Activated naive CD8-positive, alpha-beta T cell treated with anti-CD3 and anti-CD28 coated beads, Interleukin-2, amount 50 U/mL, for 24 hours (primary cell): ENCODE data around the gene PCDHB15.
"Not testable (repeated sequence)": the region's sequence is repeated elsewhere in the genome, so short reads cannot be mapped to it uniquely, and the experiment has no call there.

Experiments used
- ATAC-seq: fragments of 150-1000 bp; cut with Tn5 transposase; one replicate; pipeline ENCODE4 v1.10.0; 2021
- DNase-seq: peaks from one replicate; pipeline ENCODE4 v3.0.0; 2021
- H3K27ac Mint-ChIP-seq: one replicate; pipeline ENCODE4 v1.8.0; 2021; ENCODE audit warnings: mild to moderate bottlenecking, mixed read lengths
- H3K27me3 Mint-ChIP-seq: one replicate; pipeline ENCODE4 v1.8.0; 2021; ENCODE audit warnings: mixed read lengths
- H3K36me3 Mint-ChIP-seq: one replicate; pipeline ENCODE4 v1.8.0; 2021; ENCODE audit warnings: low read depth, mixed read lengths
- H3K4me1 Mint-ChIP-seq: one replicate; pipeline ENCODE4 v1.8.0; 2021; ENCODE audit warnings: mixed read lengths
- H3K4me3 Mint-ChIP-seq: one replicate; pipeline ENCODE4 v1.8.0; 2021; ENCODE audit warnings: mild to moderate bottlenecking, moderate library complexity, mixed read lengths
- H3K9me3 Mint-ChIP-seq: one replicate; pipeline ENCODE4 v1.8.0; 2021; ENCODE audit warnings: mixed read lengths

PCDHB15 gene

DNA sequence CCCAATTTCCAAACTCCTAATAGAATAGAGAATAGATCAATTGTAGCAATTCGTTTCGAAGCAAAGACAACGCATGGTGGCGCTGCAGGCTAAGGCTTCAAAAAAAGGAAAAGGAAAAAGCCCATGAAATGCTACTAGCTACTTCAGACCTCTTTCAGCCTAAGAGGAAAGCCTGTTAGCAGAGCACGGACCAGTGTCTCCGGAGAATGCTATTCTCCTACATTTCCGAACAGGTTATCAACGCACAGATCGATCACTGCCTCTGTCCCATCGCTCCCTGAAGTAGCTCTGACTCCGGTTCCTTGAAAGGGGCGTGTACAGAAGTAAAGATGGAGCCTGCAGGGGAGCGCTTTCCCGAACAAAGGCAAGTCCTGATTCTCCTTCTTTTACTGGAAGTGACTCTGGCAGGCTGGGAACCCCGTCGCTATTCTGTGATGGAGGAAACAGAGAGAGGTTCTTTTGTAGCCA, at the start of gene PCDHB15:
Gene PCDHB15, plus strand, starts transcription at position 146 of the 468 bp plus-strand sequence. Its CDS starts 184 bp downstream, at position 330.
- no peak within 1 kb of the TSS for H3K27ac Mint-ChIP-seq
- peaks cover 70% of the 10 kb centered on the region for H3K9me3 Mint-ChIP-seq
- DNase-seq = no peak
- peaks cover 29% of the 10 kb centered on the region for H3K36me3 Mint-ChIP-seq
- H3K4me1 Mint-ChIP-seq = no peaks in the 10 kb centered on the region
- no peak for ATAC-seq
- H3K4me3 Mint-ChIP-seq = no peak within 1 kb of the TSS
- H3K27me3 Mint-ChIP-seq = peaks cover 46% of the 10 kb centered on the region

DNA sequence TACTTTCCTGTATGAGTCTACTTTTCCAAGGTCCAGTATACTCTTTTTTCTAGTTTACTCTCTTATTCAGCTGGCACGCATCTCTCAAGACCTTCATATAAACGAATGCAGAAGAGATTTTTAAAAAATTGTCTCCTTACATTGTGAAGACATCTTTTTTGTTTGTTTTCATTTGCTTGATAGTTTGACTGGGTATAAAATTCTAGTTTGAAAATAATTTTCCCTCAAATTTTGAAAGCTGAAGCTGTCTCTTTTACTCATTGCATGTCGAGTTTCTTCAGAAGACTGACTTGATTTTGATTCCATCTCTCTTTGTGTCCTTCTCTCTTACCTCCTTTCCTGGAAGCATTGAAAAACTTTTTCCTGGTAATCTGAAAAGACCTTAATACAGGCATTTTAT, 48.8 kb upstream of the PCDHB15 start:
- Mint-ChIP-seq H3K27ac (no peak overlapping the region), H3K4me3 (no peak overlapping the region), H3K36me3 (peaks cover 21% of the 10 kb centered on the region), H3K4me1 (no peaks in the 10 kb centered on the region), H3K27me3 (peaks cover 46% of the 10 kb centered on the region), H3K9me3 (peaks cover 51% of the 10 kb centered on the region)
- ATAC-seq (no peak), DNase-seq (no peak)

GRCh38 chr5:141199359-141200235, 45.6 kb upstream of the PCDHB15 start, which contains the start of gene PCDHB11:
Gene PCDHB11 (plus strand): TSS chr5:141199627. CDS start chr5:141199775, 148 bp downstream.
- H3K4me1 Mint-ChIP-seq = no peaks in the 10 kb centered on the region
- H3K4me3 Mint-ChIP-seq = no peak within 1 kb of the TSS
- H3K27me3 Mint-ChIP-seq = peaks cover 38% of the 10 kb centered on the region
- no peak within 1 kb of the TSS for H3K27ac Mint-ChIP-seq
- DNase-seq = no peak
- H3K9me3 Mint-ChIP-seq = peaks cover 43% of the 10 kb centered on the region
- no peak for ATAC-seq
- peaks cover 16% of the 10 kb centered on the region for H3K36me3 Mint-ChIP-seq

DNA sequence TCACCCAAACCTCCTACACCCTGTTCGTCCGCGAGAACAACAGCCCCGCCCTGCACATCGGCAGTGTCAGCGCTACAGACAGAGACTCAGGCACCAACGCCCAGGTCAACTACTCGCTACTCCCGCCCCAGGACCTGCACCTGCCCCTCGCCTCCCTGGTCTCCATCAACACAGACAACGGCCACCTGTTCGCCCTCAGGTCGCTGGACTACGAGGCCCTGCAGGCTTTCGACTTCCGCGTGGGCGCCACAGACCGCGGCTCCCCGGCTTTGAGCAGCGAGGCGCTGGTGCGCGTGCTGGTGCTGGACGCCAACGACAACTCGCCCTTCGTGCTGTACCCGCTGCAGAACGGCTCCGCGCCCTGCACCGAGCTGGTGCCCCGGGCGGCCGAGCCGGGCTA, 44.1 kb upstream of the PCDHB15 start:
- H3K4me1 Mint-ChIP-seq, ATAC-seq, H3K27ac Mint-ChIP-seq, H3K4me3 Mint-ChIP-seq, DNase-seq: not testable (repeated sequence)
- Mint-ChIP-seq H3K9me3 (peaks cover 37% of the 10 kb centered on the region), H3K27me3 (peaks cover 43% of the 10 kb centered on the region), H3K36me3 (peaks cover 13% of the 10 kb centered on the region)

DNA sequence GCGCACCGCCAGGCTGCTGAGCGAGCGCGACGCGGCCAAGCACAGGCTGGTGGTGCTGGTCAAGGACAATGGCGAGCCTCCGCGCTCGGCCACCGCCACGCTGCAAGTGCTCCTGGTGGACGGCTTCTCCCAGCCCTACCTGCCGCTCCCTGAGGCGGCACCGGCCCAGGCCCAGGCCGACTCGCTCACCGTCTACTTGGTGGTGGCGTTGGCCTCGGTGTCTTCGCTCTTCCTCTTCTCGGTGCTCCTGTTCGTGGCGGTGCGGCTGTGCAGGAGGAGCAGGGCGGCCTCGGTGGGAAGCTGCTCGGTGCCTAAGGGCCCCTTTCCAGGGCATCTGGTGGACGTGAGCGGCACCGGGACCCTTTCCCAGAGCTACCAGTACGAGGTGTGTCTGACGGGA, 43.5 kb upstream of the PCDHB15 start:
- not testable (repeated sequence) for DNase-seq, H3K4me3 Mint-ChIP-seq, H3K4me1 Mint-ChIP-seq, ATAC-seq, H3K27ac Mint-ChIP-seq
- peaks cover 44% of the 10 kb centered on the region for H3K27me3 Mint-ChIP-seq
- H3K9me3 Mint-ChIP-seq = peaks cover 32% of the 10 kb centered on the region
- peaks cover 11% of the 10 kb centered on the region for H3K36me3 Mint-ChIP-seq

GRCh38 chr5:141208478-141208877, 36.7 kb upstream of the PCDHB15 start, which contains the start of gene PCDHB12:
Gene PCDHB12 (plus strand): TSS chr5:141208719. CDS start chr5:141208908, 189 bp downstream.
- Mint-ChIP-seq H3K9me3 (no peaks in the 10 kb centered on the region), H3K4me3 (no peak within 1 kb of the TSS), H3K27me3 (peaks cover 44% of the 10 kb centered on the region), H3K4me1 (no peaks in the 10 kb centered on the region), H3K27ac (no peak within 1 kb of the TSS), H3K36me3 (peaks cover 3% of the 10 kb centered on the region)
- no peak for DNase-seq
- no peak for ATAC-seq

- not testable (repeated sequence) for ATAC-seq, H3K27ac Mint-ChIP-seq, H3K36me3 Mint-ChIP-seq, H3K9me3 Mint-ChIP-seq, H3K4me3 Mint-ChIP-seq, H3K4me1 Mint-ChIP-seq, DNase-seq
- H3K27me3 Mint-ChIP-seq = peaks cover 48% of the 10 kb centered on the region
These were observed 34.9 kb upstream of the PCDHB15 start for GRCh38 chr5:141210281-141210680.

DNA sequence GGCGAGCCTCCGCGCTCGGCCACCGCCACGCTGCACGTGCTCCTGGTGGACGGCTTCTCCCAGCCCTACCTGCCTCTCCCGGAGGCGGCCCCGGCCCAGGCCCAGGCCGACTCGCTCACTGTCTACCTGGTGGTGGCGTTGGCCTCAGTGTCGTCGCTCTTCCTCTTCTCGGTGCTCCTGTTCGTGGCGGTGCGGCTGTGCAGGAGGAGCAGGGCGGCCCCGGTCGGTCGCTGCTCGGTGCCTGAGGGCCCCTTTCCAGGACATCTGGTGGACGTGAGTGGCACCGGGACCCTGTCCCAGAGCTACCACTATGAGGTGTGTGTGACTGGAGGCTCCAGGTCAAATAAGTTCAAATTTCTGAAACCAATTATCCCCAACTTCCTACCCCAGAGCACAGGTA, 34.3 kb upstream of the PCDHB15 start:
- not testable (repeated sequence) for H3K4me1 Mint-ChIP-seq, H3K4me3 Mint-ChIP-seq, H3K27ac Mint-ChIP-seq, H3K36me3 Mint-ChIP-seq, DNase-seq, H3K9me3 Mint-ChIP-seq, ATAC-seq
- H3K27me3 Mint-ChIP-seq = peaks cover 48% of the 10 kb centered on the region

GRCh38 chr5:141213656-141214339, 31.4 kb upstream of the PCDHB15 start, which contains the start of gene PCDHB13:
Gene PCDHB13 (plus strand): TSS chr5:141213919. CDS start chr5:141214124, 205 bp downstream.
- not testable (repeated sequence) for DNase-seq
- H3K27me3 Mint-ChIP-seq = peaks cover 47% of the 10 kb centered on the region

GRCh38 chr5:141214583-141214982, 30.6 kb upstream of the PCDHB15 start:
- Mint-ChIP-seq H3K36me3 (peaks cover 14% of the 10 kb centered on the region), H3K27me3 (peaks cover 42% of the 10 kb centered on the region), H3K9me3 (peaks cover 25% of the 10 kb centered on the region)
- ATAC-seq, H3K27ac Mint-ChIP-seq, H3K4me1 Mint-ChIP-seq, H3K4me3 Mint-ChIP-seq, DNase-seq: not testable (repeated sequence)

More at GRCh38 chr5:141213656-141214339, 31.4 kb upstream of the PCDHB15 start, which contains the start of gene PCDHB13:
- Mint-ChIP-seq H3K9me3 (peaks cover 19% of the 10 kb centered on the region), H3K36me3 (peaks cover 13% of the 10 kb centered on the region)
- not testable (repeated sequence) for H3K4me1 Mint-ChIP-seq, H3K4me3 Mint-ChIP-seq, ATAC-seq, H3K27ac Mint-ChIP-seq

GRCh38 chr5:141215504-141215903, 29.7 kb upstream of the PCDHB15 start:
- not testable (repeated sequence) for ATAC-seq, H3K4me1 Mint-ChIP-seq, DNase-seq, H3K27ac Mint-ChIP-seq, H3K4me3 Mint-ChIP-seq
- Mint-ChIP-seq H3K27me3 (peaks cover 39% of the 10 kb centered on the region), H3K36me3 (peaks cover 16% of the 10 kb centered on the region), H3K9me3 (peaks cover 34% of the 10 kb centered on the region)

GRCh38 chr5:141216035-141216434, 29.2 kb upstream of the PCDHB15 start:
- DNase-seq, H3K4me1 Mint-ChIP-seq, ATAC-seq, H3K27ac Mint-ChIP-seq, H3K4me3 Mint-ChIP-seq: not testable (repeated sequence)
- peaks cover 13% of the 10 kb centered on the region for H3K36me3 Mint-ChIP-seq
- H3K9me3 Mint-ChIP-seq = peaks cover 37% of the 10 kb centered on the region
- H3K27me3 Mint-ChIP-seq = peaks cover 41% of the 10 kb centered on the region

DNA sequence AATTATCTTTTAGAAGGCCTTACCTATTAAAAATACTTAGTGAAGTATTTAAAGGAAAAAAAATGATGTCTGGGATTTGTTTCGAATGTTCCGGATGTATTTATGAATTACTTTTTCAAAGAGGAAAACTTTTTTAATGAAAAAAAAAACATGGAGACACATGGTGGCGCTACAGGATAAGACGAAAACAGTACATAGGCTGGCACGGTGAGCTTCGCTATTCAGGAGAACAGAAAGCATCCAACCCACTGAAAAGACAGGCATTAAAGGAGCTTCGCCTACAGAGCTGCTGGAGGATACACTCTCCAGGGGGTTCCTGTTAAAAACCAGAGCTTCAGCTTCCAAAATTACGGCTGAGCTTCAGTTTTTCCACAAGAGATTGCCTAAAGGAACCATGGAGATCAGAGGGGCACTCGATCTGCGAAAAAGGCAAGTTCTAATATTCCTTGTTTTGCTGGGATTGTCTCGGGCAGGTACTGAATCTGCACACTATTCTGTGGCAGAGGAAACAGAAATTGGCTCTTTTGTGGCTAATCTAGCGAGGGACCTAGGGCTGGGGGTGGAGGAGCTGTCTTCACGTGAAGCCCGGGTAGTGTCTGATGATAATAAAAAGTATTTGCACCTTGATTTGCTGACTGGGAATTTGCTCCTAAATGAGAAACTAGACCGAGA, 21.9 kb upstream of the PCDHB15 start, which contains the start of gene PCDHB14:
Gene PCDHB14, plus strand, starts transcription at position 232 of the 672 bp plus-strand sequence. Its CDS starts 163 bp downstream, at position 395.
- H3K27me3 Mint-ChIP-seq = peaks cover 44% of the 10 kb centered on the region
- H3K27ac Mint-ChIP-seq = no peak within 1 kb of the TSS
- ATAC-seq (no peak), DNase-seq (no peak)
- peaks cover 4% of the 10 kb centered on the region for H3K4me1 Mint-ChIP-seq
- no peak within 1 kb of the TSS for H3K4me3 Mint-ChIP-seq
- H3K9me3 Mint-ChIP-seq = peaks cover 36% of the 10 kb centered on the region
- peaks cover 10% of the 10 kb centered on the region for H3K36me3 Mint-ChIP-seq

DNA sequence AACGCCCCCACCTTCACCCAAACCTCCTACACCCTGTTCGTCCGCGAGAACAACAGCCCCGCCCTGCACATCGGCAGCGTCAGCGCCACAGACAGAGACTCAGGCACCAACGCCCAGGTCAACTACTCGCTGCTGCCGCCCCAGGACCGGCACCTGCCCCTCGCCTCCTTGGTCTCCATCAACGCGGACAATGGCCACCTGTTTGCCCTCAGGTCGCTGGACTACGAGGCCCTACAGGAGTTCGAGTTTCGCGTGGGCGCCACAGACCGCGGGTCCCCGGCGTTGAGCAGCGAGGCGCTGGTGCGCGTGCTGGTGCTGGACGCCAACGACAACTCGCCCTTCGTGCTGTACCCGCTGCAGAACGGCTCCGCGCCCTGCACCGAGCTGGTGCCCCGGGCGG, 20.4 kb upstream of the PCDHB15 start:
- not testable (repeated sequence) for DNase-seq

More for the DNA sequence above, 20.4 kb upstream of the PCDHB15 start:
- not testable (repeated sequence) for H3K4me1 Mint-ChIP-seq, ATAC-seq, H3K36me3 Mint-ChIP-seq, H3K27ac Mint-ChIP-seq, H3K4me3 Mint-ChIP-seq
- Mint-ChIP-seq H3K27me3 (peaks cover 44% of the 10 kb centered on the region), H3K9me3 (peaks cover 30% of the 10 kb centered on the region)
